ENCODE measurements around the gene SAXO1. TPM values are rescaled to one million over a fixed set of nuclear protein-coding genes. Genes with fewer than 3 reads are reported as not detected.
"Not testable (repeated sequence)": the region's sequence is repeated elsewhere in the genome, so short reads cannot be mapped to it uniquely, and the experiment has no call there.

Gene SAXO1
- total RNA-seq, 1 donor from 2014 or later: not detected

GRCh38 chr9:19023078-19023477, 9.9 kb downstream of the SAXO1 start:
- no peaks in the 10 kb centered on the region for H4K20me1 ChIP-seq (ENCODE audit: insufficient read depth, low read length)
- no peaks in the 10 kb centered on the region for H3K36me3 Mint-ChIP-seq (ENCODE audit: low read depth, unreplicated experiment)
- peaks cover 9% of the 10 kb centered on the region for H3K9me3 Mint-ChIP-seq (ENCODE audit: unreplicated experiment)
- TF ChIP-seq EZH2 (IDR thresholded peaks at IDR 0.05; ENCODE audit: insufficient read depth, low read length): no peak
- TF ChIP-seq CTCF (IDR thresholded peaks at IDR 0.05; ENCODE audit: insufficient read depth, low read depth, low read length): no peak
- H3K9me3 ChIP-seq (ENCODE audit: insufficient read depth, low read depth, low read length): no peaks in the 10 kb centered on the region
- H3K4me1 Mint-ChIP-seq (ENCODE audit: low read depth, unreplicated experiment): peaks cover 3% of the 10 kb centered on the region
- H3K9ac ChIP-seq (ENCODE audit: low read length): no peak overlapping the region
- H3K4me3 ChIP-seq (ENCODE audit: insufficient read depth, low read depth, low read length): no peak overlapping the region
- FAIRE-seq: no peak
- H3K4me3 Mint-ChIP-seq (ENCODE audit: unreplicated experiment): no peak overlapping the region
- H3K4me1 ChIP-seq (ENCODE audit: insufficient read depth, low read length): no peaks in the 10 kb centered on the region
- no peak overlapping the region for H3K27ac Mint-ChIP-seq (ENCODE audit: unreplicated experiment)
- no peak for DNase-seq (ENCODE audit: low read depth)
- no peaks in the 10 kb centered on the region for H3K79me2 ChIP-seq (ENCODE audit: insufficient read depth, low read length)
- no peaks in the 10 kb centered on the region for H3K36me3 ChIP-seq (ENCODE audit: insufficient read depth, low read length)
- H3K27me3 Mint-ChIP-seq (ENCODE audit: low read depth, unreplicated experiment): peaks cover 2% of the 10 kb centered on the region
- H3K27ac ChIP-seq (ENCODE audit: low read depth, low read length): no peak overlapping the region
- H2AFZ ChIP-seq (ENCODE audit: low read depth, low read length): no peak overlapping the region
- no peaks in the 10 kb centered on the region for H3K27me3 ChIP-seq (ENCODE audit: insufficient read depth, low read length)
- H3K4me2 ChIP-seq (ENCODE audit: low read length): no peak overlapping the region

GRCh38 chr9:19022206-19022605, 10.8 kb downstream of the SAXO1 start:
- H3K27ac ChIP-seq (ENCODE audit: low read depth, low read length): no peak overlapping the region

GRCh38 chr9:19021649-19022048, 11.4 kb downstream of the SAXO1 start:
- not testable (repeated sequence) for H3K4me1 Mint-ChIP-seq (ENCODE audit: low read depth, unreplicated experiment); H2AFZ ChIP-seq (ENCODE audit: low read depth, low read length); H3K4me3 ChIP-seq (ENCODE audit: insufficient read depth, low read depth, low read length); H3K4me1 ChIP-seq (ENCODE audit: insufficient read depth, low read length); H4K20me1 ChIP-seq (ENCODE audit: insufficient read depth, low read length); H3K27ac Mint-ChIP-seq (ENCODE audit: unreplicated experiment); H3K27me3 Mint-ChIP-seq (ENCODE audit: low read depth, unreplicated experiment); H3K27ac ChIP-seq (ENCODE audit: low read depth, low read length); H3K79me2 ChIP-seq (ENCODE audit: insufficient read depth, low read length); H3K4me3 Mint-ChIP-seq (ENCODE audit: unreplicated experiment); H3K9ac ChIP-seq (ENCODE audit: low read length); H3K4me2 ChIP-seq (ENCODE audit: low read length); H3K9me3 Mint-ChIP-seq (ENCODE audit: unreplicated experiment); H3K36me3 Mint-ChIP-seq (ENCODE audit: low read depth, unreplicated experiment); FAIRE-seq; H3K27me3 ChIP-seq (ENCODE audit: insufficient read depth, low read length); DNase-seq (ENCODE audit: low read depth); H3K36me3 ChIP-seq (ENCODE audit: insufficient read depth, low read length); H3K9me3 ChIP-seq (ENCODE audit: insufficient read depth, low read depth, low read length)

More at GRCh38 chr9:19022206-19022605, 10.8 kb downstream of the SAXO1 start:
- no peak overlapping the region for H3K9ac ChIP-seq (ENCODE audit: low read length)
- H3K79me2 ChIP-seq (ENCODE audit: insufficient read depth, low read length): no peaks in the 10 kb centered on the region
- no peak overlapping the region for H2AFZ ChIP-seq (ENCODE audit: low read depth, low read length)
- FAIRE-seq (no peak), DNase-seq (ENCODE audit: low read depth) (no peak)
- H3K36me3 Mint-ChIP-seq (ENCODE audit: low read depth, unreplicated experiment): no peaks in the 10 kb centered on the region
- no peak overlapping the region for H3K27ac Mint-ChIP-seq (ENCODE audit: unreplicated experiment)
- no peaks in the 10 kb centered on the region for H3K36me3 ChIP-seq (ENCODE audit: insufficient read depth, low read length)
- no peak overlapping the region for H3K4me3 ChIP-seq (ENCODE audit: insufficient read depth, low read depth, low read length)
- peaks cover 9% of the 10 kb centered on the region for H3K9me3 Mint-ChIP-seq (ENCODE audit: unreplicated experiment)
- H3K4me1 Mint-ChIP-seq (ENCODE audit: low read depth, unreplicated experiment): peaks cover 3% of the 10 kb centered on the region
- TF ChIP-seq CTCF (IDR thresholded peaks at IDR 0.05; ENCODE audit: insufficient read depth, low read depth, low read length): no peak
- TF ChIP-seq EZH2 (IDR thresholded peaks at IDR 0.05; ENCODE audit: insufficient read depth, low read length): no peak
- no peak overlapping the region for H3K4me3 Mint-ChIP-seq (ENCODE audit: unreplicated experiment)
- no peak overlapping the region for H3K4me2 ChIP-seq (ENCODE audit: low read length)
- no peaks in the 10 kb centered on the region for H3K4me1 ChIP-seq (ENCODE audit: insufficient read depth, low read length)
- no peaks in the 10 kb centered on the region for H4K20me1 ChIP-seq (ENCODE audit: insufficient read depth, low read length)
- peaks cover 2% of the 10 kb centered on the region for H3K27me3 Mint-ChIP-seq (ENCODE audit: low read depth, unreplicated experiment)
- no peaks in the 10 kb centered on the region for H3K27me3 ChIP-seq (ENCODE audit: insufficient read depth, low read length)
- no peaks in the 10 kb centered on the region for H3K9me3 ChIP-seq (ENCODE audit: insufficient read depth, low read depth, low read length)
